Esophagus squamous epithelium (tissue), 5 donors: ENCODE data around the gene BOK. TPM values are rescaled to one million over a fixed set of nuclear protein-coding genes. Genes with fewer than 3 reads are reported as not detected.

Experiments used
- DNase-seq: peaks from one replicate; lab custom pipeline; 2025; lab: John Stamatoyannopoulos, UW
- H3K27ac ChIP-seq, 4 donors: fragments of 200-600 bp; sonication (generic); one replicate each; pipeline ENCODE4 v1.5.1; 2016 to 2019; ENCODE audit warnings: mild to moderate bottlenecking in 1 of 4
- H3K27me3 ChIP-seq, 4 donors: fragments of 200-600 bp; sonication (generic); 1 replicate in 3 of 4; 2 replicates in 1 of 4; pipeline versions ENCODE4 v1.5.1 to v1.6.0; 2017 to 2021; ENCODE audit warnings: antibody characterized with exemption in 1 of 4
- H3K36me3 ChIP-seq, 3 donors: fragments of 200-600 bp; sonication (generic); one replicate each; pipeline ENCODE4 v1.5.1; 2016 to 2019
- H3K4me1 ChIP-seq, 3 donors: fragments of 200-600 bp; sonication (generic); one replicate each; pipeline ENCODE4 v1.5.1; 2017 to 2019
- H3K4me3 ChIP-seq, 4 donors: fragments of 200-600 bp; sonication (generic); 1 replicate in 3 of 4; 2 replicates in 1 of 4; pipeline ENCODE4 v1.5.1; 2016 to 2019; ENCODE audit warnings: mild to moderate bottlenecking in 2 of 4, moderate library complexity in 1 of 4
- H3K9me3 ChIP-seq, 3 donors: fragments of 200-600 bp; sonication (generic); one replicate each; pipeline ENCODE4 v1.5.1; 2016 to 2019
- CTCF ChIP-seq, 6 experiments: fragments of 450-650 bp in 4 of 6; fragments of 200-600 bp in 2 of 6; sonication (generic) in 2 of 6; IDR thresholded peaks; one replicate each; pipeline ENCODE4 v1.5.1; 2016 to 2019; ENCODE audit warnings: antibody characterized with exemption in 6 of 6, mild to moderate bottlenecking in 4 of 6, moderate library complexity in 4 of 6
- POLR2A ChIP-seq, 4 donors: fragments of 450-650 bp; IDR thresholded peaks; one replicate each; pipeline ENCODE4 v1.6.1; 2017; ENCODE audit warnings: antibody characterized with exemption in 4 of 4, mild to moderate bottlenecking in 4 of 4, moderate library complexity in 3 of 4
- WGBS, 2 donors: methylation state at CpG; one replicate each; pipeline ENCODE4 v1.1.5; 2018; 5-methylcytosine and 5-hydroxymethylcytosine counted together
- intact Hi-C: fragments of 100-400 bp; cut with DNase I; formaldehyde crosslinking; loops from one replicate; pipeline ENCODE4 v1.15.0; 2022
- total RNA-seq, 4 donors: library from RNA; depleted of rRNA; stranded (reverse); fragments of >200 nt; gene quantifications; one replicate each; pipeline ENCODE4 v1.1.0, GENCODE V29; 2016
- donor health status: DM: yes; HTN: yes; CAD: no.

The BOK gene
- total RNA-seq, 4 donors from 2014 or later: 35.5 to 57.1 (median 51.2) TPM

- WGBS, 2 donors: 61 to 68% methylated on average over 14 to 15 of the region's 15 CpGs
- no peaks in the 10 kb centered on the region for H3K9me3 ChIP-seq
- peak overlapping the region in 3 of 4 donors; percentile 51 to 90 (median 55) for H3K27ac ChIP-seq
- TF ChIP-seq POLR2A (IDR thresholded peaks at IDR 0.05) (no peak), CTCF (IDR thresholded peaks at IDR 0.05) (no peak)
- H3K36me3 ChIP-seq: peaks cover 0 to 13% (median 0%) of the 10 kb centered on the region in 3 donors
- peaks cover 12 to 72% (median 16%) of the 10 kb centered on the region in 3 donors for H3K4me1 ChIP-seq
- intact Hi-C loops: no loop called here
- DNase-seq: no peak
- H3K27me3 ChIP-seq: no peaks in the 10 kb centered on the region
- H3K4me3 ChIP-seq: no peak overlapping the region
Observed at GRCh38 chr2:241613017-241613780, 54.7 kb downstream of the BOK start.

GRCh38 chr2:241615041-241615440 is 56.5 kb downstream of the BOK start:
- no peaks in the 10 kb centered on the region for H3K9me3 ChIP-seq
- peaks cover 0 to 22% (median 0%) of the 10 kb centered on the region in 3 donors for H3K36me3 ChIP-seq
- H3K4me3 ChIP-seq: no peak overlapping the region
- WGBS, 2 donors: 68 to 74% methylated on average over 9 to 11 of the region's 11 CpGs
- no peak for DNase-seq
- no peak overlapping the region for H3K27ac ChIP-seq
- H3K27me3 ChIP-seq: no peaks in the 10 kb centered on the region
- peaks cover 5 to 59% (median 7%) of the 10 kb centered on the region in 3 donors for H3K4me1 ChIP-seq
- intact Hi-C loops: no loop called here
- TF ChIP-seq CTCF (IDR thresholded peaks at IDR 0.05) (no peak), POLR2A (IDR thresholded peaks at IDR 0.05) (no peak)

- Histone ChIP-seq H3K36me3 (peaks cover 0 to 22% (median 0%) of the 10 kb centered on the region in 3 donors), H3K27ac (no peak overlapping the region), H3K27me3 (no peaks in the 10 kb centered on the region), H3K4me3 (no peak overlapping the region), H3K4me1 (peaks cover 1 to 54% (median 4%) of the 10 kb centered on the region in 3 donors), H3K9me3 (no peaks in the 10 kb centered on the region)
- WGBS, 2 donors: 82 to 88% methylated on average over 10 to 11 of the region's 16 CpGs
- TF ChIP-seq CTCF (IDR thresholded peaks at IDR 0.05): no peak
- TF ChIP-seq POLR2A (IDR thresholded peaks at IDR 0.05): no peak
- no peak for DNase-seq
- intact Hi-C loops: no loop called here
Observed at GRCh38 chr2:241615522-241616052, 57.0 kb downstream of the BOK start.

GRCh38 chr2:241616168-241617125 is 57.9 kb downstream of the BOK start:
- Histone ChIP-seq H3K36me3 (peaks cover 0 to 22% (median 0%) of the 10 kb centered on the region in 3 donors), H3K27me3 (no peaks in the 10 kb centered on the region), H3K4me3 (peak overlapping the region; percentile 13 to 58 (median 36)), H3K27ac (peak overlapping the region in 3 of 4 donors; percentile 7 to 35 (median 16)), H3K4me1 (peaks cover 0 to 45% (median 0%) of the 10 kb centered on the region in 3 donors), H3K9me3 (no peaks in the 10 kb centered on the region)
- WGBS, 2 donors: 85 to 90% methylated on average over 26 of the region's 30 CpGs
- TF ChIP-seq POLR2A (IDR thresholded peaks at IDR 0.05): no peak
- no peak for TF ChIP-seq CTCF (IDR thresholded peaks at IDR 0.05)
- intact Hi-C loops: no loop called here
- DNase-seq: no peak
